ENCODE measurements around the gene ME3. TPM values are rescaled to one million over a fixed set of nuclear protein-coding genes. Genes with fewer than 3 reads are reported as not detected.

The ME3 gene
- total RNA-seq, 1 donor from 2014 or later, result 10.8 TPM

GRCh38 chr11:86443415-86443814 is 229.0 kb downstream of the ME3 start:
- no peaks in the 10 kb centered on the region for H3K9me3 Mint-ChIP-seq (ENCODE audit: low read depth)
- TF ChIP-seq, protein P1, sequence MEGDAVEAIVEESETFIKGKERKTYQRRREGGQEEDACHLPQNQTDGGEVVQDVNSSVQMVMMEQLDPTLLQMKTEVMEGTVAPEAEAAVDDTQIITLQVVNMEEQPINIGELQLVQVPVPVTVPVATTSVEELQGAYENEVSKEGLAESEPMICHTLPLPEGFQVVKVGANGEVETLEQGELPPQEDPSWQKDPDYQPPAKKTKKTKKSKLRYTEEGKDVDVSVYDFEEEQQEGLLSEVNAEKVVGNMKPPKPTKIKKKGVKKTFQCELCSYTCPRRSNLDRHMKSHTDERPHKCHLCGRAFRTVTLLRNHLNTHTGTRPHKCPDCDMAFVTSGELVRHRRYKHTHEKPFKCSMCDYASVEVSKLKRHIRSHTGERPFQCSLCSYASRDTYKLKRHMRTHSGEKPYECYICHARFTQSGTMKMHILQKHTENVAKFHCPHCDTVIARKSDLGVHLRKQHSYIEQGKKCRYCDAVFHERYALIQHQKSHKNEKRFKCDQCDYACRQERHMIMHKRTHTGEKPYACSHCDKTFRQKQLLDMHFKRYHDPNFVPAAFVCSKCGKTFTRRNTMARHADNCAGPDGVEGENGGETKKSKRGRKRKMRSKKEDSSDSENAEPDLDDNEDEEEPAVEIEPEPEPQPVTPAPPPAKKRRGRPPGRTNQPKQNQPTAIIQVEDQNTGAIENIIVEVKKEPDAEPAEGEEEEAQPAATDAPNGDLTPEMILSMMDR (IDR thresholded peaks at IDR 0.05), result no peak
- no peak for DNase-seq (ENCODE audit: low spot score)
- no peaks in the 10 kb centered on the region for H3K27me3 Mint-ChIP-seq (ENCODE audit: low read depth)
- H3K36me3 Mint-ChIP-seq (ENCODE audit: low read depth), result peaks cover 16% of the 10 kb centered on the region
- no peak overlapping the region for H3K27ac Mint-ChIP-seq (ENCODE audit: unreplicated experiment)
- H3K4me3 Mint-ChIP-seq (ENCODE audit: unreplicated experiment), result no peak overlapping the region
- H3K4me1 Mint-ChIP-seq (ENCODE audit: low read depth), result peaks cover 35% of the 10 kb centered on the region

DNA sequence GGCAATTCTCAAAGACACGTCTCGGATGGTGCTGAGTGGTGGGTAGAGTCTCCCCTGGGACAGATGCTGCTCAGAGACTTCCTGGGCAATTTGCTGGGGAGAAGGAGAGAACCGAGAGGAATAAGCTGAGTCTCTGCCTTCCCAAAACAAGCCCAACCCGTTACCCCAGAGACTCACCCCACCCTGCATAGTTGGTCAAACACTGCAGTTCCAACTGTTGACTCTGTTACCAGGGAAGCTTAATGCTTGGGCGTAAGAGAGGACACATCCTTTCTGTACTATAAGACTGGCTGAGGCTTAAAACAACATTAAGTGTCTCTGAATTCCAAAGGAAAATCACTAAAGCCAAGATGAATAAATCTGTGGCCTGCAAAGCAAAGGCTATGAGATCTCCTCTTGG is 229.6 kb downstream of the ME3 start:
- no peak overlapping the region for H3K27ac Mint-ChIP-seq (ENCODE audit: unreplicated experiment)
- peaks cover 38% of the 10 kb centered on the region for H3K4me1 Mint-ChIP-seq (ENCODE audit: low read depth)
- H3K4me3 Mint-ChIP-seq (ENCODE audit: unreplicated experiment), result no peak overlapping the region
- no peak for DNase-seq (ENCODE audit: low spot score)
- peaks cover 16% of the 10 kb centered on the region for H3K36me3 Mint-ChIP-seq (ENCODE audit: low read depth)
- no peaks in the 10 kb centered on the region for H3K9me3 Mint-ChIP-seq (ENCODE audit: low read depth)
- TF ChIP-seq, protein P1 (IDR thresholded peaks at IDR 0.05), result no peak
- H3K27me3 Mint-ChIP-seq (ENCODE audit: low read depth), result no peaks in the 10 kb centered on the region

GRCh38 chr11:86442420-86442819 is 230.0 kb downstream of the ME3 start:
- no peaks in the 10 kb centered on the region for H3K27me3 Mint-ChIP-seq (ENCODE audit: low read depth)
- DNase-seq (ENCODE audit: low spot score), result no peak
- H3K27ac Mint-ChIP-seq (ENCODE audit: unreplicated experiment), result no peak overlapping the region

GRCh38 chr11:86440843-86441242 is 231.6 kb downstream of the ME3 start:
- Mint-ChIP-seq H3K27ac (ENCODE audit: unreplicated experiment) (peak overlapping the region; percentile 78), H3K27me3 (ENCODE audit: low read depth) (no peaks in the 10 kb centered on the region), H3K36me3 (ENCODE audit: low read depth) (peaks cover 13% of the 10 kb centered on the region), H3K9me3 (ENCODE audit: low read depth) (no peaks in the 10 kb centered on the region), H3K4me3 (ENCODE audit: unreplicated experiment) (no peak overlapping the region), H3K4me1 (ENCODE audit: low read depth) (peaks cover 40% of the 10 kb centered on the region)
- no peak for DNase-seq (ENCODE audit: low spot score)
- TF ChIP-seq, protein P1 (IDR thresholded peaks at IDR 0.05), result no peak

More at GRCh38 chr11:86442420-86442819, 230.0 kb downstream of the ME3 start:
- Mint-ChIP-seq H3K9me3 (ENCODE audit: low read depth) (no peaks in the 10 kb centered on the region), H3K4me1 (ENCODE audit: low read depth) (peaks cover 40% of the 10 kb centered on the region), H3K4me3 (ENCODE audit: unreplicated experiment) (no peak overlapping the region), H3K36me3 (ENCODE audit: low read depth) (peaks cover 16% of the 10 kb centered on the region)
- TF ChIP-seq, protein P1 (IDR thresholded peaks at IDR 0.05), result no peak

GRCh38 chr11:86440305-86440716 is 232.1 kb downstream of the ME3 start:
- DNase-seq (ENCODE audit: low spot score), result no peak
- Mint-ChIP-seq H3K27me3 (ENCODE audit: low read depth) (no peaks in the 10 kb centered on the region), H3K36me3 (ENCODE audit: low read depth) (peaks cover 13% of the 10 kb centered on the region), H3K9me3 (ENCODE audit: low read depth) (no peaks in the 10 kb centered on the region), H3K27ac (ENCODE audit: unreplicated experiment) (peak overlapping the region; percentile 78), H3K4me3 (ENCODE audit: unreplicated experiment) (no peak overlapping the region), H3K4me1 (ENCODE audit: low read depth) (peaks cover 40% of the 10 kb centered on the region)
- TF ChIP-seq, protein P1 (IDR thresholded peaks at IDR 0.05), result no peak

All from chondrocyte (in vitro differentiated cells).